Lower leg skin (tissue), 4 donors: ENCODE results near the gene C2orf76. TPM values are rescaled to one million over a fixed set of nuclear protein-coding genes. Genes with fewer than 3 reads are reported as not detected.

Experiments used
- DNase-seq, 2 donors: peaks; one replicate each; pipeline ENCODE4 v3.0.0-alpha.2; 2019; ENCODE audit warnings: low spot score in 2 of 2
- H3K4me3 ChIP-seq: fragments of 200-600 bp; sonication (generic); 2 replicates; pipeline ENCODE4 v1.5.1; 2017; ENCODE audit warnings: mild to moderate bottlenecking, low read depth; ENCODE audit not compliant: poor library complexity, severe bottlenecking
- POLR2A ChIP-seq, 2 donors: fragments of 450-650 bp; IDR thresholded peaks; one replicate each; pipeline ENCODE4 v1.6.1; 2016 to 2017; ENCODE audit warnings: antibody characterized with exemption in 2 of 2, mild to moderate bottlenecking in 1 of 2, moderate library complexity in 1 of 2
- WGBS, 2 donors: methylation state at CpG; one replicate each; pipeline ENCODE4 v1.1.5; 2018; 5-methylcytosine and 5-hydroxymethylcytosine counted together
- intact Hi-C: fragments of 100-400 bp; cut with DNase I; formaldehyde crosslinking; loops from one replicate; pipeline ENCODE4 v1.15.0; 2023; ENCODE audit warnings: low total_unique reads
- total RNA-seq, 4 donors: library from RNA; depleted of rRNA; stranded (reverse); fragments of >200 nt; gene quantifications; one replicate each; pipeline ENCODE4 v1.1.0, GENCODE V29; 2016
- TF ChIP-seq, protein P1 (sequence below), 3 donors: fragments of 450-650 bp; IDR thresholded peaks; one replicate each; pipeline ENCODE4 v1.5.1; 2016; ENCODE audit warnings: antibody characterized with exemption in 3 of 3, mild to moderate bottlenecking in 3 of 3, moderate library complexity in 2 of 3

C2orf76 gene
- total RNA-seq, 4 donors from 2014 or later, result 13.3 to 18.3 (median 16.7) TPM

DNA sequence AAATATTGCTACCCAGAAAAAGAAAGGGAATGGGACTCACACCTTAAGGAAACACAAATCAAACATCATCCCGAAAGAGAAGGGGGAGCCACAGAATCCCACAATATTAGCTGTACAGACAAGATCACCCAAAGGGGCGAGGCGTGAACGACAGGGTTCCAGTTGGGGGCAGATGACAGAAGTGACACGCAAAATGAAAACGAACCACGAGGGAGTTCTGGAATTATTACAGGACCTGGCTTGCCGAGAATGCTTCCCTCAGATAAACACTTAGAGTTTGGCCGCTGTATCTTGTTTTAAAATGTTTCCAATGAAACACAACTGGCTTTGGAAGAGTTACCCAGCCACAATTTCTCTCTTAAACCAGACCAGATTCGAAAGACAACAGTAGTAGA is 60.4 kb downstream of the C2orf76 start:
- DNase-seq, result peak in 1 of 2 donors; percentile 77
- intact Hi-C loops, result no loop called here
- no peak overlapping the region for H3K4me3 ChIP-seq
- TF ChIP-seq, protein P1, sequence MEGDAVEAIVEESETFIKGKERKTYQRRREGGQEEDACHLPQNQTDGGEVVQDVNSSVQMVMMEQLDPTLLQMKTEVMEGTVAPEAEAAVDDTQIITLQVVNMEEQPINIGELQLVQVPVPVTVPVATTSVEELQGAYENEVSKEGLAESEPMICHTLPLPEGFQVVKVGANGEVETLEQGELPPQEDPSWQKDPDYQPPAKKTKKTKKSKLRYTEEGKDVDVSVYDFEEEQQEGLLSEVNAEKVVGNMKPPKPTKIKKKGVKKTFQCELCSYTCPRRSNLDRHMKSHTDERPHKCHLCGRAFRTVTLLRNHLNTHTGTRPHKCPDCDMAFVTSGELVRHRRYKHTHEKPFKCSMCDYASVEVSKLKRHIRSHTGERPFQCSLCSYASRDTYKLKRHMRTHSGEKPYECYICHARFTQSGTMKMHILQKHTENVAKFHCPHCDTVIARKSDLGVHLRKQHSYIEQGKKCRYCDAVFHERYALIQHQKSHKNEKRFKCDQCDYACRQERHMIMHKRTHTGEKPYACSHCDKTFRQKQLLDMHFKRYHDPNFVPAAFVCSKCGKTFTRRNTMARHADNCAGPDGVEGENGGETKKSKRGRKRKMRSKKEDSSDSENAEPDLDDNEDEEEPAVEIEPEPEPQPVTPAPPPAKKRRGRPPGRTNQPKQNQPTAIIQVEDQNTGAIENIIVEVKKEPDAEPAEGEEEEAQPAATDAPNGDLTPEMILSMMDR (IDR thresholded peaks at IDR 0.05), result no peak
- no peak for TF ChIP-seq POLR2A (IDR thresholded peaks at IDR 0.05)
- 35 to 48% methylated on average over 10 of the region's 10 CpGs for WGBS, 2 donors

DNA sequence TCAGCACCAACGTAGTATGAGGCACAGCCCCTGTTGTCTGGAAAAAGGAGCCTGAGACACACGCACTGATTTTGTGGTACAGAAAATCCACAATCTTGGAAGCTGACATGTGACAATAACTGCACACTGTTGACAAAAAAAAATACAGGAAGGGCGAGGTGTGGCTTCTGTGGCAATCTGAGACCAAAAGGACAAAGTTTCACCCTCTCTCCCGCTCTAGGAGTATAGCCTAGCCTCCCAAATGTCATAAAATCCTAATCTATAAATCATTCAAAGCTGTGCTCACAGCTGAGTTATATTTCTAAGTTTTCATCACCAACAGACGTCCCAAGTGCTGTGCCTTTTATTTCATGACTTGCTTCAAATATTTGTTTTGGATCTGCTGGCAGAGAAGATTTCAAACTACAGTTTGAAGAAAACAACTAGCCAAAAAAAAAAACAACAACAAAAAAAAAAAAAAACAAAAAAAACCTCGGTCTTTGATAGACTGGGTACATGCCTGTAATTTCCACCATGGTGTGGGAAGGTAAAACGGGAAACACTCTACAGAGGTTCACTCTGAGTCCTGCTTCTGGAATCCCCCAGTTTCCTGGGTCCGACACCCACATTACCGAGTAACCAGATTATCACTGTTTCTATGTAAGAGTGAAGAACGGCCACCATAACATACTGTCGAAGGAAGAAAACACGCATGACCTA is 61.0 kb downstream of the C2orf76 start:
- H3K4me3 ChIP-seq, result no peak overlapping the region
- DNase-seq, result peak in 1 of 2 donors; percentile 45
- TF ChIP-seq POLR2A (IDR thresholded peaks at IDR 0.05), result no peak
- TF ChIP-seq, protein P1 (IDR thresholded peaks at IDR 0.05), result no peak
- WGBS, 2 donors, result 30 to 38% methylated on average over 12 of the region's 12 CpGs
- intact Hi-C loops, result no loop called here

DNA sequence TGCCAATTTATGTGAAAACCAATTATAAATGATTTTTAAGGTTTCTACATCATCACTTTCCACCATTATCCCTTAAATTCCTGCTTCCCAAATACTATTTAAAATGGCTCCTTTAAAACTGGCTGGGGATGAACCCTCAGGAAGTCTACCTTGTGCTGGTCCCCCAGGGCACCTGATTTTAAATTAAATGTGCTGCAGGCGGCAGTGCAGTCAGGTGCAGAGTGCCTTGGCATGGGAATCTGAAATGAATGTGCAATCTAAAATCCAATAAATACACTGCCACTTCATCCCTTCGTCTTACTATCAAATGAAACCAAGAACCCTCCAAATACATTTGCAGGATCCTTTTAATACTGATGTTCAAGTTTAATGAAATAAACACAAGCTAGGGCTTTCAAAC is 61.8 kb downstream of the C2orf76 start:
- intact Hi-C loops, result no loop called here
- DNase-seq, result peak in 1 of 2 donors; percentile 62
- 59 to 61% methylated on average over 2 of the region's 2 CpGs for whole genome bisulfite sequencing, 2 donors
- TF ChIP-seq POLR2A (IDR thresholded peaks at IDR 0.05), result no peak
- TF ChIP-seq, protein P1 (IDR thresholded peaks at IDR 0.05), result no peak
- no peak overlapping the region for H3K4me3 ChIP-seq

DNA sequence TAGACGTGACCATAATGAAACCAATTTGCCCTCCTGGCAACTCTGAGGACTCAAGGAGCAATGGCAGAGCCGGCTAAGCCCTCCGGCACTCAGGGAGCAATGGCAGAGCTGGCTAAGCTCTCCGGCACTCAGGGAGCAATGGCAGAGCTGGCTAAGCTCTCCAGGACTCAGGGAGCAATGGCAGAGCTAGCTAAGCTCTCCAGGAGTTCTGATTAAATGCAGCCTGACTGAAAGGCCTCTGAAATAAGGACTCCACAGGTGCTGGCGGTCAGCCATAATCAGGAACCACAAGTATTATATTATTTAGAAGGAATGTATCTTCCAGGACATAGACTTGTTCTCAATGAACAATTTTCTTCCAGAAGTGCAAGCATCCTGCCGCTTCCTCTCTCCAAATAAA is 65.2 kb downstream of the C2orf76 start:
- TF ChIP-seq, protein P1 (IDR thresholded peaks at IDR 0.05), result no peak
- no peak for TF ChIP-seq POLR2A (IDR thresholded peaks at IDR 0.05)
- DNase-seq, result no peak
- H3K4me3 ChIP-seq, result no peak overlapping the region
- intact Hi-C loops, result no loop called here
- WGBS, 2 donors, result 81 to 82% methylated on average over 6 of the region's 6 CpGs

DNA sequence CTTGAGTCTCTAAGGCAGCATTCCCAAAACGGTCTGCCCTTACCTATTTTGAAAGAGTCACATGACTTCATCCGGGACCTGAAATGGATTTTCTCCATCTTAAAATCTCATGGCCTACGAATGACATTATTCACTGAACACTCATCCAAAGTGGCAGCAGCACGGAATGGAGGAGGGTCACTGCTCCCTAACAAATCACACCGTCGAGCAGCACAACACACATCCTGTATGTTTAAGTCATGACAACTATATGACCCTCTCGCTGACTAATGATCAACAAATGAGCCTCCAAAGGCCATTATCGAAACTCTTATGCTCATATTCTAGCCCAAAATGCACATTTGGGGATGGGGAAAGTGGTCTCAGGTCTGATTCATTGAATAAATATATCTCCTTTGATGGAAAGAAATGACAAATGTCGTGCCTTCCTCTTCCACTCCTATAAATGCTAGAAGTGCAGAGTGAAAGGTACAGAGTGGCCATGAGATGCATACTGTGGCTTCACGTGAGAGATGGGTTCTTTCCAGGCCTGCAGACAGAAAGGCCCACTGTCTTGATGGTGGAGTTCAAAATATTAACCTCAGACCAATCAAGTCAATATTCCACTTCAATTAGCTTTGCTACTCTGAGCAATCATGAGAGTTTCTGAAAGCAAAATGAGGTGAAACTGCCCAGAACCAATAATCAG is 70.8 kb downstream of the C2orf76 start:
- 91 to 92% methylated on average over 10 of the region's 10 CpGs for WGBS, 2 donors
- intact Hi-C loops, result loop anchor here (10.0 kb wide), 1 partner anchor 411 kb away; no protein-coding TSS in a partner anchor
- TF ChIP-seq POLR2A (IDR thresholded peaks at IDR 0.05), result no peak
- TF ChIP-seq, protein P1 (IDR thresholded peaks at IDR 0.05), result no peak
- H3K4me3 ChIP-seq, result no peak overlapping the region
- DNase-seq, result no peak
